SK-N-SH treated with all-trans-retinoic acid at 6 μM for 48 hours (cell line): Measurements from ENCODE around the gene LSM10.

Experiments
- ATAC-seq: fragments of 200-7000 bp; cut with Tn5 transposase; 3 replicates; pipeline ENCODE4 v1.9.1; 2020; ENCODE audit warnings: mild to moderate bottlenecking, moderate library complexity
- ARNTL ChIP-seq: fragments of 450-650 bp; formaldehyde crosslinking; IDR thresholded peaks from 2 replicates; pipeline ENCODE4 v1.5.0; 2020; ENCODE audit warnings: low read depth, mild to moderate bottlenecking, moderate library complexity, borderline replicate concordance
- BACH2 ChIP-seq: fragments of 250-450 bp; sonication (Bioruptor Pico); IDR thresholded peaks from 2 replicates; pipeline ENCODE4 v1.9.0; 2021; ENCODE audit warnings: mild to moderate bottlenecking, borderline replicate concordance
- CSDC2 ChIP-seq: fragments of 250-450 bp; sonication (Bioruptor Pico); IDR thresholded peaks from 2 replicates; pipeline ENCODE4 v1.5.0; 2020; ENCODE audit warnings: mild to moderate bottlenecking, moderate library complexity
- ESRRG ChIP-seq: fragments of 250-450 bp; sonication (Bioruptor Pico); IDR thresholded peaks from 2 replicates; pipeline ENCODE4 v1.6.1; 2021; ENCODE audit warnings: mild to moderate bottlenecking
- GLIS3 ChIP-seq: fragments of 250-450 bp; sonication (Bioruptor Pico); IDR thresholded peaks from 2 replicates; pipeline ENCODE4 v1.5.0; 2020; ENCODE audit warnings: mild to moderate bottlenecking, moderate library complexity
- ISL1 ChIP-seq: fragments of 250-450 bp; sonication (Bioruptor Pico); IDR thresholded peaks from 2 replicates; pipeline ENCODE4 v2.1.2; 2022; ENCODE audit warnings: mild to moderate bottlenecking, moderate library complexity
- PPARA ChIP-seq: fragments of 250-450 bp; sonication (Bioruptor Pico); IDR thresholded peaks from 2 replicates; pipeline ENCODE4 v1.5.0; 2020; ENCODE audit warnings: mild to moderate bottlenecking, borderline replicate concordance
- RARB ChIP-seq: fragments of 250-450 bp; sonication (Bioruptor Pico); IDR thresholded peaks from 2 replicates; pipeline ENCODE4 v1.8.0; 2021; ENCODE audit warnings: mild to moderate bottlenecking, moderate library complexity
- TOX ChIP-seq: fragments of 250-450 bp; sonication (Bioruptor Pico); IDR thresholded peaks from 2 replicates; pipeline ENCODE4 v1.8.0; 2021; ENCODE audit warnings: mild to moderate bottlenecking, moderate library complexity, borderline replicate concordance
- ZC3H10 ChIP-seq: fragments of 250-450 bp; sonication (Bioruptor Pico); IDR thresholded peaks from 2 replicates; pipeline ENCODE4 v1.5.1; 2021; ENCODE audit warnings: mild to moderate bottlenecking, moderate library complexity
- ZFP3 ChIP-seq: fragments of 250-450 bp; sonication (Bioruptor Pico); IDR thresholded peaks from 2 replicates; pipeline ENCODE4 v1.5.0; 2020; ENCODE audit warnings: mild to moderate bottlenecking, moderate library complexity
- ZFP30 ChIP-seq: fragments of 450-650 bp; formaldehyde crosslinking; IDR thresholded peaks from 2 replicates; pipeline ENCODE4 v1.5.0; 2022; ENCODE audit warnings: mild to moderate bottlenecking, moderate library complexity
- ZNF565 ChIP-seq: fragments of 450-650 bp; formaldehyde crosslinking; conservative IDR thresholded peaks from 2 replicates; pipeline ENCODE4 v1.5.0; 2020; ENCODE audit warnings: low read depth, mild to moderate bottlenecking, moderate library complexity
- ZNF70 ChIP-seq: fragments of 450-650 bp; formaldehyde crosslinking; IDR thresholded peaks from 2 replicates; pipeline ENCODE4 v1.5.0; 2020; ENCODE audit warnings: mild to moderate bottlenecking, moderate library complexity
- ZNF8 ChIP-seq: fragments of 450-650 bp; formaldehyde crosslinking; IDR thresholded peaks from 2 replicates; pipeline ENCODE4 v1.5.0; 2020; ENCODE audit warnings: mild to moderate bottlenecking, moderate library complexity
- TF ChIP-seq, protein P1 (sequence below): fragments of 250-450 bp; sonication (Bioruptor Pico); IDR thresholded peaks from 2 replicates; pipeline ENCODE4 v1.5.1; 2020; ENCODE audit warnings: low read depth, mild to moderate bottlenecking, moderate library complexity
- TF ChIP-seq, protein P2 (sequence below): fragments of 250-450 bp; sonication (Bioruptor Pico); IDR thresholded peaks from 2 replicates; pipeline ENCODE4 v1.8.0; 2020; ENCODE audit warnings: mild to moderate bottlenecking, moderate library complexity, borderline replicate concordance
- TF ChIP-seq, protein P3 (sequence below): fragments of 250-450 bp; sonication (Bioruptor Pico); IDR thresholded peaks from 2 replicates; pipeline ENCODE4 v1.8.0; 2021; ENCODE audit warnings: low read depth, mild to moderate bottlenecking, moderate library complexity, borderline replicate concordance
- TF ChIP-seq, protein P4 (sequence below): fragments of 250-450 bp; sonication (Bioruptor Pico); IDR thresholded peaks from 2 replicates; pipeline ENCODE4 v1.5.0; 2020; ENCODE audit warnings: mild to moderate bottlenecking, moderate library complexity
- TF ChIP-seq, protein P5 (sequence below): fragments of 250-450 bp; sonication (Bioruptor Pico); IDR thresholded peaks from 2 replicates; pipeline ENCODE4 v1.5.1; 2021; ENCODE audit warnings: mild to moderate bottlenecking, moderate library complexity

The LSM10 gene

DNA sequence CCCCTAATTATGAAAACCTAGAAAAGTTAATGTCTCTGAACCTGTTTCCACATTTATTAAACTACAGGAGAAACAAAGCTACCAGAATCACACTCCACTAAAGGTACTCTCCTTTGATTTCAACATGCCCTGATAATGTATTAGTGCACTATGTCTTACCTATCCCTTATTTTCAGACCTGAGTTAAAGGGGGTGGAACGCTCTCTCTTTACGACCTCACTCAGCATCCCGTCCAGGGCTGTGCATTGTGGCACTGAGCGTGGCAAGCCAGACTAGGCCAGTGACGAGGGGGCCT, 678 bp downstream of the LSM10 start:
- TF ChIP-seq ISL1 (CRISPR knock-in tag): no peak
- TF ChIP-seq ZNF70 (CRISPR knock-in tag): no peak
- TF ChIP-seq, protein P1, sequence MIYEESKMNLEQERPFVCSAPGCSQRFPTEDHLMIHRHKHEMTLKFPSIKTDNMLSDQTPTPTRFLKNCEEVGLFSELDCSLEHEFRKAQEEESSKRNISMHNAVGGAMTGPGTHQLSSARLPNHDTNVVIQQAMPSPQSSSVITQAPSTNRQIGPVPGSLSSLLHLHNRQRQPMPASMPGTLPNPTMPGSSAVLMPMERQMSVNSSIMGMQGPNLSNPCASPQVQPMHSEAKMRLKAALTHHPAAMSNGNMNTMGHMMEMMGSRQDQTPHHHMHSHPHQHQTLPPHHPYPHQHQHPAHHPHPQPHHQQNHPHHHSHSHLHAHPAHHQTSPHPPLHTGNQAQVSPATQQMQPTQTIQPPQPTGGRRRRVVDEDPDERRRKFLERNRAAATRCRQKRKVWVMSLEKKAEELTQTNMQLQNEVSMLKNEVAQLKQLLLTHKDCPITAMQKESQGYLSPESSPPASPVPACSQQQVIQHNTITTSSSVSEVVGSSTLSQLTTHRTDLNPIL (CRISPR knock-in tag): no peak
- no peak for TF ChIP-seq ZNF8 (CRISPR knock-in tag)
- no peak for TF ChIP-seq RARB
- no peak for TF ChIP-seq ZFP30
- TF ChIP-seq, protein P2, sequence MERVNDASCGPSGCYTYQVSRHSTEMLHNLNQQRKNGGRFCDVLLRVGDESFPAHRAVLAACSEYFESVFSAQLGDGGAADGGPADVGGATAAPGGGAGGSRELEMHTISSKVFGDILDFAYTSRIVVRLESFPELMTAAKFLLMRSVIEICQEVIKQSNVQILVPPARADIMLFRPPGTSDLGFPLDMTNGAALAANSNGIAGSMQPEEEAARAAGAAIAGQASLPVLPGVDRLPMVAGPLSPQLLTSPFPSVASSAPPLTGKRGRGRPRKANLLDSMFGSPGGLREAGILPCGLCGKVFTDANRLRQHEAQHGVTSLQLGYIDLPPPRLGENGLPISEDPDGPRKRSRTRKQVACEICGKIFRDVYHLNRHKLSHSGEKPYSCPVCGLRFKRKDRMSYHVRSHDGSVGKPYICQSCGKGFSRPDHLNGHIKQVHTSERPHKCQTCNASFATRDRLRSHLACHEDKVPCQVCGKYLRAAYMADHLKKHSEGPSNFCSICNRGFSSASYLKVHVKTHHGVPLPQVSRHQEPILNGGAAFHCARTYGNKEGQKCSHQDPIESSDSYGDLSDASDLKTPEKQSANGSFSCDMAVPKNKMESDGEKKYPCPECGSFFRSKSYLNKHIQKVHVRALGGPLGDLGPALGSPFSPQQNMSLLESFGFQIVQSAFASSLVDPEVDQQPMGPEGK (CRISPR knock-in tag): no peak
- TF ChIP-seq BACH2 (CRISPR knock-in tag): no peak
- TF ChIP-seq, protein P3, sequence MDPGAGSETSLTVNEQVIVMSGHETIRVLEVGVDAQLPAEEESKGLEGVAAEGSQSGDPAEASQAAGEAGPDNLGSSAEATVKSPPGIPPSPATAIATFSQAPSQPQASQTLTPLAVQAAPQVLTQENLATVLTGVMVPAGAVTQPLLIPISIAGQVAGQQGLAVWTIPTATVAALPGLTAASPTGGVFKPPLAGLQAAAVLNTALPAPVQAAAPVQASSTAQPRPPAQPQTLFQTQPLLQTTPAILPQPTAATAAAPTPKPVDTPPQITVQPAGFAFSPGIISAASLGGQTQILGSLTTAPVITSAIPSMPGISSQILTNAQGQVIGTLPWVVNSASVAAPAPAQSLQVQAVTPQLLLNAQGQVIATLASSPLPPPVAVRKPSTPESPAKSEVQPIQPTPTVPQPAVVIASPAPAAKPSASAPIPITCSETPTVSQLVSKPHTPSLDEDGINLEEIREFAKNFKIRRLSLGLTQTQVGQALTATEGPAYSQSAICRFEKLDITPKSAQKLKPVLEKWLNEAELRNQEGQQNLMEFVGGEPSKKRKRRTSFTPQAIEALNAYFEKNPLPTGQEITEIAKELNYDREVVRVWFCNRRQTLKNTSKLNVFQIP (CRISPR knock-in tag): no peak
- no peak for TF ChIP-seq PPARA
- no peak for TF ChIP-seq ESRRG
- TF ChIP-seq ZC3H10 (CRISPR knock-in tag): no peak
- TF ChIP-seq ARNTL (CRISPR knock-in tag): no peak
- TF ChIP-seq, protein P4, sequence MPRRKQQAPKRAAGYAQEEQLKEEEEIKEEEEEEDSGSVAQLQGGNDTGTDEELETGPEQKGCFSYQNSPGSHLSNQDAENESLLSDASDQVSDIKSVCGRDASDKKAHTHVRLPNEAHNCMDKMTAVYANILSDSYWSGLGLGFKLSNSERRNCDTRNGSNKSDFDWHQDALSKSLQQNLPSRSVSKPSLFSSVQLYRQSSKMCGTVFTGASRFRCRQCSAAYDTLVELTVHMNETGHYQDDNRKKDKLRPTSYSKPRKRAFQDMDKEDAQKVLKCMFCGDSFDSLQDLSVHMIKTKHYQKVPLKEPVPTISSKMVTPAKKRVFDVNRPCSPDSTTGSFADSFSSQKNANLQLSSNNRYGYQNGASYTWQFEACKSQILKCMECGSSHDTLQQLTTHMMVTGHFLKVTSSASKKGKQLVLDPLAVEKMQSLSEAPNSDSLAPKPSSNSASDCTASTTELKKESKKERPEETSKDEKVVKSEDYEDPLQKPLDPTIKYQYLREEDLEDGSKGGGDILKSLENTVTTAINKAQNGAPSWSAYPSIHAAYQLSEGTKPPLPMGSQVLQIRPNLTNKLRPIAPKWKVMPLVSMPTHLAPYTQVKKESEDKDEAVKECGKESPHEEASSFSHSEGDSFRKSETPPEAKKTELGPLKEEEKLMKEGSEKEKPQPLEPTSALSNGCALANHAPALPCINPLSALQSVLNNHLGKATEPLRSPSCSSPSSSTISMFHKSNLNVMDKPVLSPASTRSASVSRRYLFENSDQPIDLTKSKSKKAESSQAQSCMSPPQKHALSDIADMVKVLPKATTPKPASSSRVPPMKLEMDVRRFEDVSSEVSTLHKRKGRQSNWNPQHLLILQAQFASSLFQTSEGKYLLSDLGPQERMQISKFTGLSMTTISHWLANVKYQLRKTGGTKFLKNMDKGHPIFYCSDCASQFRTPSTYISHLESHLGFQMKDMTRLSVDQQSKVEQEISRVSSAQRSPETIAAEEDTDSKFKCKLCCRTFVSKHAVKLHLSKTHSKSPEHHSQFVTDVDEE (CRISPR knock-in tag): no peak
- TF ChIP-seq ZNF565 (CRISPR knock-in tag): no peak
- TF ChIP-seq, protein P5, sequence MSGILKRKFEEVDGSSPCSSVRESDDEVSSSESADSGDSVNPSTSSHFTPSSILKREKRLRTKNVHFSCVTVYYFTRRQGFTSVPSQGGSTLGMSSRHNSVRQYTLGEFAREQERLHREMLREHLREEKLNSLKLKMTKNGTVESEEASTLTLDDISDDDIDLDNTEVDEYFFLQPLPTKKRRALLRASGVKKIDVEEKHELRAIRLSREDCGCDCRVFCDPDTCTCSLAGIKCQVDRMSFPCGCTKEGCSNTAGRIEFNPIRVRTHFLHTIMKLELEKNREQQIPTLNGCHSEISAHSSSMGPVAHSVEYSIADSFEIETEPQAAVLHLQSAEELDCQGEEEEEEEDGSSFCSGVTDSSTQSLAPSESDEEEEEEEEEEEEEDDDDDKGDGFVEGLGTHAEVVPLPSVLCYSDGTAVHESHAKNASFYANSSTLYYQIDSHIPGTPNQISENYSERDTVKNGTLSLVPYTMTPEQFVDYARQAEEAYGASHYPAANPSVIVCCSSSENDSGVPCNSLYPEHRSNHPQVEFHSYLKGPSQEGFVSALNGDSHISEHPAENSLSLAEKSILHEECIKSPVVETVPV (CRISPR knock-in tag): no peak
- no peak for TF ChIP-seq ZFP3
- no peak for TF ChIP-seq CSDC2 (CRISPR knock-in tag)
- TF ChIP-seq TOX (CRISPR knock-in tag): no peak
- TF ChIP-seq, all 23 proteins: peak for 0
- peak; percentile 77 for ATAC-seq

DNA sequence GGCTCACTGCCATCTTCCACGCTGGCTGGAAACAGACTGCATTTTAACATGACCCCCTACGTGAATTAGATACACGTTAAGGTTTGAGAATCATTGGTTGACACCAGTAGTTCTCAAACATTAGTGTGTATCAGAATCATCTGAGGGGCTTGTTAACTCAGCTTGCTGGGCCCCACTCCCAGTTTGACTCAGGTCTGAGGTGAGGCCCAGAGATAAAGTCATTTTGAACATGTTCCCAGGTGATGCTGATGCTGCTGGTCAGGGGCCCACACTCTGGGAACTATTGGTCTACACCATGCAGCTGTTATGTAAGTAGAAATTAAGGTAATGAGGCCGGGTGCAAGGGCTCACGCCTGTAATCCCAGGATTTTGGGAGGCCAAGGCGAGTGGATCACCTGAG, 1.3 kb downstream of the LSM10 start:
- TF ChIP-seq, protein P5 (CRISPR knock-in tag): no peak
- TF ChIP-seq ZC3H10 (CRISPR knock-in tag) (no peak), ZNF8 (CRISPR knock-in tag) (no peak), GLIS3 (CRISPR knock-in tag) (no peak), TOX (CRISPR knock-in tag) (no peak)
- TF ChIP-seq, protein P1 (CRISPR knock-in tag): no peak
- TF ChIP-seq, protein P4 (CRISPR knock-in tag): no peak
- TF ChIP-seq, protein P3 (CRISPR knock-in tag): no peak
- ATAC-seq: no peak
